ENCODE measurements around the gene TNFSF13.
A peak's percentile ranks its signal among the peaks of the same experiment; 100 is the strongest.

Gene TNFSF13

DNA sequence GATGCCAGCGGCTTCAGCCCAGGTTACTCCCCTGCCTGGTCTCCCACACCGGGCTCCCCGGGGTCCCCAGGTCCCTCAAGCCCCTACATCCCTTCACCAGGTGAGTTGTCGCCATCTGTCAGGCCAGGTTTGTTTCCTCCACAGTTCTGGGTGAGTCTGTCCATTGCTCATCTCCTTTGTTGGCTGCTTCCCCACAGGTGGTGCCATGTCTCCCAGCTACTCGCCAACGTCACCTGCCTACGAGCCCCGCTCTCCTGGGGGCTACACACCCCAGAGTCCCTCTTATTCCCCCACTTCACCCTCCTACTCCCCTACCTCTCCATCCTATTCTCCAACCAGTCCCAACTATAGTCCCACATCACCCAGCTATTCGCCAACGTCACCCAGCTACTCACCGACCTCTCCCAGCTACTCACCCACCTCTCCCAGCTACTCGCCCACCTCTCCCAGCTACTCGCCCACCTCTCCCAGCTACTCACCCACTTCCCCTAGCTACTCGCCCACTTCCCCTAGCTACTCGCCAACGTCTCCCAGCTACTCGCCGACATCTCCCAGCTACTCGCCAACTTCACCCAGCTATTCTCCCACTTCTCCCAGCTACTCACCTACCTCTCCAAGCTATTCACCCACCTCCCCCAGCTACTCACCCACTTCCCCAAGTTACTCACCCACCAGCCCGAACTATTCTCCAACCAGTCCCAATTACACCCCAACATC lies 45.6 kb upstream of the TNFSF13 start:
- ChIA-PET CTCF (interaction anchor here (0.8 to 5.9 kb wide), 12 partner anchors 10 to 175 kb away, joined by 3 to 74 read pairs (median 16); partner anchors contain the start of genes MPDU1, SENP3, TMEM256 and TMEM95), POLR2A (interaction anchor here (0.6 to 1.5 kb wide), 2 partner anchors 24 to 29 kb away, joined by 5 to 12 read pairs; partner anchors contain the start of gene POLR2A)
- TF ChIP-seq, protein P1, sequence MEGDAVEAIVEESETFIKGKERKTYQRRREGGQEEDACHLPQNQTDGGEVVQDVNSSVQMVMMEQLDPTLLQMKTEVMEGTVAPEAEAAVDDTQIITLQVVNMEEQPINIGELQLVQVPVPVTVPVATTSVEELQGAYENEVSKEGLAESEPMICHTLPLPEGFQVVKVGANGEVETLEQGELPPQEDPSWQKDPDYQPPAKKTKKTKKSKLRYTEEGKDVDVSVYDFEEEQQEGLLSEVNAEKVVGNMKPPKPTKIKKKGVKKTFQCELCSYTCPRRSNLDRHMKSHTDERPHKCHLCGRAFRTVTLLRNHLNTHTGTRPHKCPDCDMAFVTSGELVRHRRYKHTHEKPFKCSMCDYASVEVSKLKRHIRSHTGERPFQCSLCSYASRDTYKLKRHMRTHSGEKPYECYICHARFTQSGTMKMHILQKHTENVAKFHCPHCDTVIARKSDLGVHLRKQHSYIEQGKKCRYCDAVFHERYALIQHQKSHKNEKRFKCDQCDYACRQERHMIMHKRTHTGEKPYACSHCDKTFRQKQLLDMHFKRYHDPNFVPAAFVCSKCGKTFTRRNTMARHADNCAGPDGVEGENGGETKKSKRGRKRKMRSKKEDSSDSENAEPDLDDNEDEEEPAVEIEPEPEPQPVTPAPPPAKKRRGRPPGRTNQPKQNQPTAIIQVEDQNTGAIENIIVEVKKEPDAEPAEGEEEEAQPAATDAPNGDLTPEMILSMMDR (IDR thresholded peaks at IDR 0.05; ENCODE audit: control extremely low read depth, extremely low read depth, low read depth, missing control alignments), result no peak
- no peak for DNase-seq (ENCODE audit: extremely low spot score)

- TF ChIP-seq, protein P1 (IDR thresholded peaks at IDR 0.05; ENCODE audit: control extremely low read depth, extremely low read depth, low read depth, missing control alignments), result no peak
- DNase-seq (ENCODE audit: extremely low spot score), result no peak
- ChIA-PET POLR2A (interaction anchor here (1.5 kb wide), 1 partner anchor 30 kb away, joined by 12 read pairs; the partner anchor contains the start of gene POLR2A), CTCF (interaction anchor here (0.9 to 5.9 kb wide), 26 partner anchors 9 to 174 kb away, joined by 3 to 74 read pairs (median 6); partner anchors contain the start of genes MPDU1, SENP3, TMEM95 and TNFSF12)
These were observed 44.6 kb upstream of the TNFSF13 start for GRCh38 chr17:7513850-7514419.

GRCh38 chr17:7515911-7516610 lies 42.5 kb upstream of the TNFSF13 start:
- DNase-seq (ENCODE audit: extremely low spot score), result no peak
- TF ChIP-seq, protein P1 (IDR thresholded peaks at IDR 0.05; ENCODE audit: control extremely low read depth, extremely low read depth, low read depth, missing control alignments), result no peak
- CTCF ChIA-PET, result interaction anchor here (0.9 to 5.9 kb wide), 16 partner anchors 10 to 172 kb away, joined by 3 to 74 read pairs (median 8); partner anchors contain the start of genes MPDU1, SENP3, TMEM102 and TMEM95
- POLR2A ChIA-PET, result interaction anchor here (0.6 kb wide), 2 partner anchors 11 to 32 kb away, joined by 3 read pairs; partner anchors contain the start of gene POLR2A

GRCh38 chr17:7523033-7523432 lies 35.5 kb upstream of the TNFSF13 start:
- ChIA-PET CTCF (interaction anchor here (1.0 to 4.5 kb wide), 4 partner anchors 9 to 66 kb away, joined by 4 to 21 read pairs (median 12); no protein-coding TSS in a partner anchor), POLR2A (no interaction called here)
- TF ChIP-seq, protein P1 (IDR thresholded peaks at IDR 0.05; ENCODE audit: control extremely low read depth, extremely low read depth, low read depth, missing control alignments), result peak; percentile 25
- DNase-seq (ENCODE audit: extremely low spot score), result no peak

DNA sequence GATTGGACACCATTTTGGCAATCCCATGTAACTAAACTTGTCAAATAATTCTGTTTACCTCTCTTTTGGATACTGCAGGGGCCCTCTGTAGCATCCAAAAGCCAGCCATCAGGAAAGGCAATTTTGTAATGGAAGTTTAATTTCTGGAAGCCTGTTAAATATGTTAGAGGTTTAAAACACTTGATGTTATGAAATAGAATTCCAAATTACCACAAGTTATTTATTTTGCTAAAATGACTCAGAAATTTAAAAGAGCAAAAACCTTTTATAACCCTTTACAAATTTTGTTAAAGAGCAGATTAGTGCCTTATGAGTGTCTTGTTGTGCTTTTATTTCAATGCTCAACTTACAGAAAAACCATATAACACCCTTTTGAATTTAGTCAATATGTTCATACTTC lies 29.7 kb upstream of the TNFSF13 start:
- TF ChIP-seq, protein P1 (IDR thresholded peaks at IDR 0.05; ENCODE audit: control extremely low read depth, extremely low read depth, low read depth, missing control alignments), result no peak
- ChIA-PET CTCF (no interaction called here), POLR2A (no interaction called here)
- DNase-seq (ENCODE audit: extremely low spot score), result no peak
